GM12878 (cell line): ENCODE data around the gene SPTSSB. TPM values are rescaled to one million over a fixed set of nuclear protein-coding genes. Genes with fewer than 3 reads are reported as not detected.
A peak's percentile ranks its signal among the peaks of the same experiment; 100 is the strongest.

Experiments used
- ATAC-seq: fragments of 200-7000 bp; cut with Tn5 transposase; 3 replicates; pipeline ENCODE4 v1.9.1; 2020; ENCODE audit warnings: mild to moderate bottlenecking, moderate library complexity
- BruUV-seq: library from RNA; stranded (reverse); fragments of 400-500 nt; replicated peaks from 2 replicates; lab custom pipeline; 2021; lab: Mats Ljungman, UMichigan
- CTCF ChIA-PET: fragments of 300-600 bp; sonication (Branson Sonifier 250); formaldehyde crosslinking; extraction: SDS; loops from one replicate; lab custom pipeline; 2021; ENCODE audit warnings: inconsistent platforms; lab: Yijun Ruan, JAX
- POLR2A ChIA-PET: fragments of 350-600 bp; formaldehyde crosslinking; extraction: SDS; loops from one replicate; lab custom pipeline; 2021; ENCODE audit warnings: inconsistent platforms; lab: Charles Lee
- RAD21 ChIA-PET: fragments of 300-600 bp; sonication (Branson Sonifier 250); formaldehyde crosslinking; loops from one replicate; lab custom pipeline; 2023; ENCODE audit warnings: antibody characterized with exemption; ENCODE audit not compliant: unreplicated experiment; lab: Charles Lee
- SMC1A ChIA-PET: fragments of 300-600 bp; sonication (Branson Sonifier 250); formaldehyde crosslinking; loops from one replicate; lab custom pipeline; 2023; ENCODE audit not compliant: unreplicated experiment, uncharacterized antibody; lab: Charles Lee
- DNase-seq: peaks from one replicate; pipeline ENCODE4 v3.0.0-alpha.2; 2011; ENCODE audit warnings: low read depth, low spot score
- FAIRE-seq: peaks from 3 replicates; lab custom pipeline; 2011; peaks lifted over from hg19 to GRCh38; lab: Jason Lieb, UNC
- H2AFZ ChIP-seq: 2 replicates; pipeline ENCODE4 v1.6.0; 2011; ENCODE audit warnings: low read depth, low read length, control low read depth; ENCODE audit not compliant: control insufficient read depth
- H3K27ac ChIP-seq: 2 replicates; pipeline ENCODE4 v1.5.1; 2011; ENCODE audit warnings: control low read depth; ENCODE audit not compliant: control insufficient read depth, insufficient read depth
- H3K27me3 ChIP-seq, 2 experiments: replicated peaks in 1 of 2; 2 replicates each; pipeline versions ENCODE4 v1.6.0 to v1.6.1; 2011; ENCODE audit warnings: low read length in 1 of 2; ENCODE audit not compliant: control insufficient read depth in 2 of 2, insufficient read depth in 2 of 2
- H3K36me3 ChIP-seq, 2 experiments: 2 replicates each; pipeline ENCODE4 v1.5.1; 2011; ENCODE audit warnings: low read length in 1 of 2; ENCODE audit not compliant: control insufficient read depth in 2 of 2, insufficient read depth in 2 of 2
- H3K4me1 ChIP-seq: 2 replicates; pipeline ENCODE4 v1.6.1; 2011; ENCODE audit warnings: mild to moderate bottlenecking, low read length, moderate library complexity, mixed read lengths; ENCODE audit not compliant: control insufficient read depth, insufficient read depth
- H3K4me2 ChIP-seq: 2 replicates; pipeline ENCODE4 v1.6.0; 2011; ENCODE audit warnings: control low read depth; ENCODE audit not compliant: control insufficient read depth, insufficient read depth
- H3K4me3 ChIP-seq: fragments of 200-600 bp; sonication (generic); 2 replicates; pipeline ENCODE4 v1.5.1; 2016
- H3K79me2 ChIP-seq: 2 replicates; pipeline ENCODE4 v1.6.0; 2011; ENCODE audit warnings: low read length; ENCODE audit not compliant: control insufficient read depth, insufficient read depth
- H3K9ac ChIP-seq: 2 replicates; pipeline ENCODE4 v1.8.0; 2011; ENCODE audit warnings: low read length, control low read depth, mixed read lengths; ENCODE audit not compliant: control insufficient read depth, insufficient read depth
- H3K9me3 ChIP-seq: replicated peaks from 3 replicates; pipeline ENCODE4 v1.5.1; 2011; ENCODE audit warnings: mild to moderate bottlenecking, low read length; ENCODE audit not compliant: control insufficient read depth, insufficient read depth
- H4K20me1 ChIP-seq: 2 replicates; pipeline ENCODE4 v1.6.0; 2011; ENCODE audit not compliant: control insufficient read depth, insufficient read depth
- BCL3 ChIP-seq: IDR thresholded peaks from 2 replicates; pipeline ENCODE4 v1.6.1; 2011; ENCODE audit warnings: borderline replicate concordance, low read depth, mild to moderate bottlenecking, moderate library complexity, low read length; ENCODE audit not compliant: insufficient read depth, poor library complexity, severe bottlenecking
- DPF2 ChIP-seq: fragments of 450-650 bp; IDR thresholded peaks from 2 replicates; pipeline ENCODE4 v1.6.1; 2017; ENCODE audit warnings: mild to moderate bottlenecking
- GABPA ChIP-seq: IDR thresholded peaks from 2 replicates; pipeline ENCODE4 v1.6.1; 2014; ENCODE audit warnings: antibody characterized with exemption, low read depth, mild to moderate bottlenecking, inconsistent platforms
- MEF2A ChIP-seq: IDR thresholded peaks from 2 replicates; pipeline ENCODE4 v1.6.1; 2011; ENCODE audit warnings: low read depth, mild to moderate bottlenecking, low read length, moderate library complexity; ENCODE audit not compliant: insufficient read depth
- NKRF ChIP-seq: fragments of 450-650 bp; conservative IDR thresholded peaks from 2 replicates; pipeline ENCODE4 v1.6.1; 2017; ENCODE audit warnings: mild to moderate bottlenecking, moderate library complexity
- ZZZ3 ChIP-seq: IDR thresholded peaks from 2 replicates; pipeline ENCODE4 v1.6.1; 2011; ENCODE audit warnings: low read depth; ENCODE audit not compliant: control insufficient read depth, insufficient read length
- WGBS: methylation state at CpG from one replicate; pipeline ENCODE4 v1.1.6; 2016; ENCODE audit warnings: low lambda C conversion rate; ENCODE audit not compliant: insufficient replicate concordance, insufficient coverage; ENCODE audit errors: missing lambda C conversion rate; 5-methylcytosine and 5-hydroxymethylcytosine counted together
- in situ Hi-C: fragments of 300-500 bp; cut with MboI; formaldehyde crosslinking; loops from 9 replicates; pipeline ENCODE4 v1.14.3; 2018; ENCODE audit warnings: mixed read lengths
- intact Hi-C: fragments of 100-400 bp; cut with micrococcal nuclease; formaldehyde crosslinking; loops from one replicate; pipeline ENCODE4 v1.14.2; 2022; ENCODE audit not compliant: unreplicated experiment
- polyA plus RNA-seq, 11 experiments: library from polyadenylated mRNA; depleted of rRNA in 4 of 11; unstranded in 6 of 11; stranded (reverse) in 5 of 11; fragments of >200 nt; fragmentation: Nextera tagmentation in 4 of 11; fragmentation: Illumina TruSeq in 1 of 11; extraction: Ambion mirVana in 4 of 11; extraction: Trizol in 1 of 11; gene quantifications; 1 replicate in 1 of 11; 2 replicates in 10 of 11; pipeline versions ENCODE4 v1.2.1 to v1.2.3, GENCODE V29; 2011 to 2016; ENCODE audit warnings: inconsistent platforms in 2 of 11, missing spikeins in 2 of 11, low read depth in 1 of 11
- total RNA-seq, 4 experiments: library from RNA; depleted of rRNA in 3 of 4; stranded (reverse); fragments of >200 nt in 3 of 4; fragmentation: Illumina TruSeq in 1 of 4; extraction: Trizol in 1 of 4; gene quantifications; 2 replicates each; pipeline versions ENCODE4 v1.2.1 to v1.2.3, GENCODE V29; 2013 to 2021

The SPTSSB gene
- total and polyA plus RNA-seq, 10 of the 15 experiments (the other 5 are each of a cell fraction or from before 2014, with no cell fraction given): 0.19 to 30.6 (median 0.91) TPM

GRCh38 chr3:161419555-161420333 is 48.4 kb upstream of the SPTSSB start:
- Histone ChIP-seq H3K36me3 (no peaks in the 10 kb centered on the region), H3K4me1 (no peaks in the 10 kb centered on the region), H3K27ac (no peak overlapping the region), H3K4me3 (no peak overlapping the region), H3K9ac (no peak overlapping the region), H3K79me2 (no peaks in the 10 kb centered on the region), H3K27me3 (no peaks in the 10 kb centered on the region), H3K9me3 (no peaks in the 10 kb centered on the region; the same call in 2 of the 3 replicates), H2AFZ (no peak overlapping the region), H4K20me1 (no peaks in the 10 kb centered on the region), H3K4me2 (no peak overlapping the region)
- 48% methylated on average over 3 of the region's 3 CpGs for WGBS
- no peak for TF ChIP-seq DPF2
- TF ChIP-seq BCL3: no peak
- TF ChIP-seq NKRF: no peak
- TF ChIP-seq MEF2A: 0 out of 2 replicates have a peak, but pooled peaks have one; percentile 21
- TF ChIP-seq GABPA: no peak
- no peak for TF ChIP-seq ZZZ3
- no TSS peak for BruUV-seq
- intact Hi-C loops (loop anchor here (5.0 kb wide), 3 partner anchors 322 to 712 kb away; no protein-coding TSS in a partner anchor), in situ Hi-C loops (loop anchor here (10.0 kb wide), 2 partner anchors 325 to 465 kb away; no protein-coding TSS in a partner anchor)
- ATAC-seq (peak; percentile 20; the same call in 2 of the 3 replicates), DNase-seq (no peak), FAIRE-seq (no peak)
- RAD21 ChIA-PET: no interaction called here
- SMC1A ChIA-PET: no interaction called here
- POLR2A ChIA-PET: no interaction called here
- CTCF ChIA-PET: interaction anchor here (0.7 to 10.5 kb wide), 5 partner anchors 10 to 500 kb away, joined by 3 to 100 read pairs (median 4); no protein-coding TSS in a partner anchor
